MM.1S (cell line): ENCODE data around the gene MTHFD1L.

Experiments
- DNase-seq: peaks from one replicate; pipeline ENCODE4 v3.0.0-alpha.2; 2015
- H2AFZ ChIP-seq: fragments of 300-600 bp; sonication (generic); 2 replicates; pipeline ENCODE4 v1.6.0; 2016; ENCODE audit warnings: antibody characterized with exemption, low read length
- H3F3A ChIP-seq: fragments of 300-600 bp; sonication (generic); 2 replicates; pipeline ENCODE4 v1.6.1; 2016; ENCODE audit warnings: mild to moderate bottlenecking, antibody characterized with exemption, low read length, moderate library complexity, mixed read lengths; ENCODE audit not compliant: insufficient read depth
- H3K27ac ChIP-seq: fragments of 300-600 bp; sonication (generic); 2 replicates; pipeline ENCODE4 v1.5.1; 2016; ENCODE audit warnings: mild to moderate bottlenecking, low read length
- H3K27me3 ChIP-seq: fragments of 300-600 bp; sonication (generic); replicated peaks from 2 replicates; pipeline ENCODE4 v1.6.0; 2016; ENCODE audit warnings: low read length; ENCODE audit not compliant: insufficient read depth
- H3K36me3 ChIP-seq: fragments of 300-600 bp; sonication (generic); replicated peaks from 2 replicates; pipeline ENCODE4 v1.6.1; 2016; ENCODE audit warnings: mild to moderate bottlenecking, low read length, mixed read lengths; ENCODE audit not compliant: insufficient read depth
- H3K4me1 ChIP-seq: fragments of 300-600 bp; sonication (generic); 2 replicates; pipeline ENCODE4 v1.6.1; 2016; ENCODE audit warnings: low read length, mixed read lengths
- H3K4me2 ChIP-seq: fragments of 300-600 bp; sonication (generic); 2 replicates; pipeline ENCODE4 v1.6.0; 2016; ENCODE audit warnings: low read depth, low read length
- H3K4me3 ChIP-seq: fragments of 300-600 bp; sonication (generic); 2 replicates; pipeline ENCODE4 v1.5.1; 2016; ENCODE audit warnings: low read length, mixed read lengths
- H3K79me2 ChIP-seq: fragments of 300-600 bp; sonication (generic); 2 replicates; pipeline ENCODE4 v1.6.1; 2016; ENCODE audit warnings: mixed run types, low read length, mixed read lengths
- H3K9ac ChIP-seq: fragments of 300-600 bp; sonication (generic); 2 replicates; pipeline ENCODE4 v1.6.1; 2016; ENCODE audit warnings: low read length, mixed read lengths
- H3K9me2 ChIP-seq: fragments of 300-600 bp; sonication (generic); replicated peaks from 2 replicates; pipeline ENCODE4 v1.6.1; 2016; ENCODE audit warnings: mild to moderate bottlenecking, low read length, mixed read lengths; ENCODE audit not compliant: insufficient read depth
- H3K9me3 ChIP-seq: fragments of 300-600 bp; sonication (generic); replicated peaks from 2 replicates; pipeline ENCODE4 v1.6.1; 2016; ENCODE audit warnings: mild to moderate bottlenecking, low read length, mixed read lengths; ENCODE audit not compliant: insufficient read depth
- H4K20me1 ChIP-seq: fragments of 300-600 bp; sonication (generic); 2 replicates; pipeline ENCODE4 v1.6.1; 2016; ENCODE audit warnings: mild to moderate bottlenecking, low read length, moderate library complexity, mixed read lengths; ENCODE audit not compliant: insufficient read depth
- EZH2 ChIP-seq: fragments of 300-600 bp; sonication (generic); optimal IDR thresholded peaks from 2 replicates; pipeline ENCODE3; 2017; ENCODE audit warnings: low read depth, mild to moderate bottlenecking, antibody characterized with exemption, low read length, mixed read lengths
- EZH2phosphoT487 ChIP-seq: fragments of 300-600 bp; sonication (generic); IDR thresholded peaks from 2 replicates; pipeline ENCODE4 v1.6.1; 2018; ENCODE audit warnings: antibody characterized with exemption, low read length
- TF ChIP-seq, protein P1 (sequence below): fragments of 300-600 bp; sonication (generic); IDR thresholded peaks from 2 replicates; pipeline ENCODE4 v1.5.1; 2016; ENCODE audit warnings: antibody characterized with exemption, low read length, mixed read lengths

Gene MTHFD1L

GRCh38 chr6:150863213-150863928 lies 2.1 kb upstream of the MTHFD1L start:
- H3K27me3 ChIP-seq, result no peaks in the 10 kb centered on the region
- TF ChIP-seq EZH2, result no peak
- TF ChIP-seq, protein P1, sequence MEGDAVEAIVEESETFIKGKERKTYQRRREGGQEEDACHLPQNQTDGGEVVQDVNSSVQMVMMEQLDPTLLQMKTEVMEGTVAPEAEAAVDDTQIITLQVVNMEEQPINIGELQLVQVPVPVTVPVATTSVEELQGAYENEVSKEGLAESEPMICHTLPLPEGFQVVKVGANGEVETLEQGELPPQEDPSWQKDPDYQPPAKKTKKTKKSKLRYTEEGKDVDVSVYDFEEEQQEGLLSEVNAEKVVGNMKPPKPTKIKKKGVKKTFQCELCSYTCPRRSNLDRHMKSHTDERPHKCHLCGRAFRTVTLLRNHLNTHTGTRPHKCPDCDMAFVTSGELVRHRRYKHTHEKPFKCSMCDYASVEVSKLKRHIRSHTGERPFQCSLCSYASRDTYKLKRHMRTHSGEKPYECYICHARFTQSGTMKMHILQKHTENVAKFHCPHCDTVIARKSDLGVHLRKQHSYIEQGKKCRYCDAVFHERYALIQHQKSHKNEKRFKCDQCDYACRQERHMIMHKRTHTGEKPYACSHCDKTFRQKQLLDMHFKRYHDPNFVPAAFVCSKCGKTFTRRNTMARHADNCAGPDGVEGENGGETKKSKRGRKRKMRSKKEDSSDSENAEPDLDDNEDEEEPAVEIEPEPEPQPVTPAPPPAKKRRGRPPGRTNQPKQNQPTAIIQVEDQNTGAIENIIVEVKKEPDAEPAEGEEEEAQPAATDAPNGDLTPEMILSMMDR, result no peak
- no peak for TF ChIP-seq EZH2phosphoT487
- H3K9me3 ChIP-seq, result no peaks in the 10 kb centered on the region
- no peaks in the 10 kb centered on the region for H4K20me1 ChIP-seq
- H3K9me2 ChIP-seq, result no peaks in the 10 kb centered on the region
- H3K79me2 ChIP-seq, result peaks cover 12% of the 10 kb centered on the region
- H3K27ac ChIP-seq, result no peak overlapping the region
- H3K36me3 ChIP-seq, result no peaks in the 10 kb centered on the region
- H3K4me2 ChIP-seq, result no peak overlapping the region
- no peak for DNase-seq
- no peak overlapping the region for H2AFZ ChIP-seq
- H3F3A ChIP-seq, result no peaks in the 10 kb centered on the region
- H3K4me1 ChIP-seq, result no peaks in the 10 kb centered on the region
- H3K9ac ChIP-seq, result no peak overlapping the region
- no peak overlapping the region for H3K4me3 ChIP-seq

DNA sequence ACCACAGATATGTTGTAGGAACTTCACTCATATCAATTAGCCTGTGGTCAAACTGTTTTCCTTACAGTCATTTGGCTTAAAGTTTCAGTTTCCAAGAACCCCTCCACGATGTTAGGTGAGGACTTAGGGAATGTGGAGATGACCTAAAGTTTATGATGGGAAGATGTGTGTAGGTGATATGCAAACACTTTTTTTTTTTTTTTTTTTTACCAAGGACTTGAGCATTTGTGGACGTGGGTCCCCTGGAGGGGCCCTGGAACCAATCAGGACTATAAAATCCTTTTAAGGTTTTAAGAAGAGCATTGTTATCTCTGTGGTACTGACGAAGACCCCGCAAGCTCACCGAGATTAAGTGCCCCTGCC lies 478 bp upstream of the MTHFD1L start:
- no peak for DNase-seq
- peak overlapping the region; percentile 83; the same call in 1 of the 2 replicates for H2AFZ ChIP-seq
- H3K4me3 ChIP-seq, result peak overlapping the region; percentile 65
- H3K9me2 ChIP-seq, result no peaks in the 10 kb centered on the region
- H3K27me3 ChIP-seq, result no peaks in the 10 kb centered on the region
- H3K36me3 ChIP-seq, result no peaks in the 10 kb centered on the region
- TF ChIP-seq EZH2 (no peak), EZH2phosphoT487 (no peak)
- TF ChIP-seq, protein P1, result no peak
- peak overlapping the region; percentile 56; the same call in 1 of the 2 replicates for H3K9ac ChIP-seq
- peaks cover 19% of the 10 kb centered on the region for H3K79me2 ChIP-seq
- peak overlapping the region; percentile 49; the same call in 1 of the 2 replicates for H3K4me2 ChIP-seq
- H3K9me3 ChIP-seq, result no peaks in the 10 kb centered on the region
- H3F3A ChIP-seq, result no peaks in the 10 kb centered on the region
- H3K27ac ChIP-seq, result no peak overlapping the region
- no peaks in the 10 kb centered on the region for H4K20me1 ChIP-seq
- H3K4me1 ChIP-seq, result no peaks in the 10 kb centered on the region

GRCh38 chr6:150866147-150866990 lies 867 bp downstream of the MTHFD1L start:
- Histone ChIP-seq H3K79me2 (peaks cover 29% of the 10 kb centered on the region), H3K9me2 (no peaks in the 10 kb centered on the region), H3K4me1 (no peaks in the 10 kb centered on the region), H2AFZ (0 out of 2 replicates have a peak overlapping the region, but pooled peaks have one; percentile 35), H3F3A (no peaks in the 10 kb centered on the region), H3K36me3 (no peaks in the 10 kb centered on the region), H3K27me3 (no peaks in the 10 kb centered on the region), H4K20me1 (no peaks in the 10 kb centered on the region), H3K9me3 (no peaks in the 10 kb centered on the region), H3K4me2 (peak overlapping the region; percentile 59; the same call in 1 of the 2 replicates), H3K9ac (peak overlapping the region; percentile 63), H3K4me3 (peak overlapping the region; percentile 59), H3K27ac (no peak overlapping the region)
- TF ChIP-seq EZH2phosphoT487 (no peak), EZH2 (no peak)
- TF ChIP-seq, protein P1, result no peak
- peak; percentile 50 for DNase-seq
